OCI-LY7 (cell line): ENCODE measurements around the gene FAM131C. TPM values are rescaled to one million over a fixed set of nuclear protein-coding genes. Genes with fewer than 3 reads are reported as not detected.

Experiments used
- BruUV-seq: library from RNA; stranded (reverse); fragments of 400-500 nt; replicated peaks from 2 replicates; lab custom pipeline; 2021; lab: Mats Ljungman, UMichigan
- CTCF ChIA-PET: fragments of 300-600 bp; sonication (Branson Sonifier 250); formaldehyde crosslinking; loops from one replicate; lab custom pipeline; 2022; ENCODE audit warnings: antibody characterized with exemption; ENCODE audit not compliant: unreplicated experiment; lab: Charles Lee
- POLR2A ChIA-PET: fragments of 300-600 bp; sonication (Branson Sonifier 250); formaldehyde crosslinking; loops from one replicate; lab custom pipeline; 2022; ENCODE audit warnings: antibody characterized with exemption; lab: Charles Lee
- DNase-seq: peaks from one replicate; pipeline ENCODE4 v3.0.0-alpha.2; 2015; ENCODE audit warnings: low spot score
- H2AFZ ChIP-seq: fragments of 200-600 bp; sonication (generic), shearing (Covaris generic); 2 replicates; pipeline ENCODE4 v1.6.1; 2014; ENCODE audit warnings: mild to moderate bottlenecking, antibody characterized with exemption, low read length, moderate library complexity
- H3K27ac ChIP-seq: fragments of 200-600 bp; sonication (generic); 2 replicates; pipeline ENCODE4 v1.5.1; 2014; ENCODE audit warnings: mixed run types, low read depth, mild to moderate bottlenecking, moderate library complexity, low read length, inconsistent platforms; ENCODE audit not compliant: poor library complexity, severe bottlenecking
- H3K36me3 ChIP-seq: fragments of 200-600 bp; sonication (generic); 2 replicates; pipeline ENCODE4 v1.6.1; 2014; ENCODE audit warnings: mild to moderate bottlenecking, antibody characterized with exemption, low read length, moderate library complexity, mixed read lengths; ENCODE audit not compliant: insufficient read depth
- H3K4me1 ChIP-seq: fragments of 200-600 bp; sonication (generic); 2 replicates; pipeline ENCODE4 v1.5.1; 2014; ENCODE audit warnings: mild to moderate bottlenecking, low read length; ENCODE audit not compliant: insufficient read depth, poor library complexity, severe bottlenecking
- H3K4me2 ChIP-seq: fragments of 200-600 bp; sonication (generic); 2 replicates; pipeline ENCODE4 v1.6.1; 2014; ENCODE audit warnings: mild to moderate bottlenecking, low read length
- H3K4me3 ChIP-seq: fragments of 200-600 bp; sonication (generic); 2 replicates; pipeline ENCODE4 v1.5.1; 2014; ENCODE audit warnings: mild to moderate bottlenecking, low read depth, low read length; ENCODE audit not compliant: poor library complexity, severe bottlenecking
- H3K79me2 ChIP-seq: fragments of 200-600 bp; sonication (generic); 2 replicates; pipeline ENCODE4 v1.6.1; 2016; ENCODE audit warnings: low read depth, mild to moderate bottlenecking, low read length, moderate library complexity, mixed read lengths; ENCODE audit not compliant: insufficient read depth
- H3K9me2 ChIP-seq: fragments of 200-600 bp; sonication (generic); 2 replicates; pipeline ENCODE4 v1.6.1; 2016; ENCODE audit warnings: mild to moderate bottlenecking, low read length, mixed read lengths; ENCODE audit not compliant: insufficient read depth
- H3K9me3 ChIP-seq: fragments of 200-600 bp; sonication (generic); 2 replicates; pipeline ENCODE4 v1.6.1; 2014; ENCODE audit warnings: mild to moderate bottlenecking, mixed run types, low read length, mixed read lengths
- H4K20me1 ChIP-seq: fragments of 200-600 bp; sonication (generic); 2 replicates; pipeline ENCODE4 v1.6.1; 2014; ENCODE audit warnings: mild to moderate bottlenecking, antibody characterized with exemption, low read length, moderate library complexity, mixed read lengths; ENCODE audit not compliant: insufficient read depth
- EZH2phosphoT487 ChIP-seq: fragments of 200-600 bp; sonication (generic); IDR thresholded peaks from 2 replicates; pipeline ENCODE4 v1.6.1; 2018; ENCODE audit warnings: low read depth, borderline replicate concordance, mild to moderate bottlenecking, mixed run types, antibody characterized with exemption, low read length, moderate library complexity, mixed read lengths
- intact Hi-C: fragments of 100-400 bp; cut with micrococcal nuclease; formaldehyde crosslinking; loops from one replicate; pipeline ENCODE4 v1.10.0; 2022; ENCODE audit not compliant: unreplicated experiment
- total RNA-seq, 2 experiments: library from RNA; depleted of rRNA in 1 of 2; stranded (reverse); fragments of >200 nt in 1 of 2; shearing (Covaris generic) in 1 of 2; gene quantifications; 2 replicates each; pipeline ENCODE4 v1.2.3, GENCODE V29; 2014 to 2022
- TF ChIP-seq, protein P1 (sequence below): fragments of 200-600 bp; sonication (generic); conservative IDR thresholded peaks from 2 replicates; pipeline ENCODE4 v1.5.1; 2014; ENCODE audit warnings: mild to moderate bottlenecking, antibody characterized with exemption, low read length, moderate library complexity, mixed read lengths

FAM131C gene
- total RNA-seq, 2 experiments from 2014 or later: not detected

DNA sequence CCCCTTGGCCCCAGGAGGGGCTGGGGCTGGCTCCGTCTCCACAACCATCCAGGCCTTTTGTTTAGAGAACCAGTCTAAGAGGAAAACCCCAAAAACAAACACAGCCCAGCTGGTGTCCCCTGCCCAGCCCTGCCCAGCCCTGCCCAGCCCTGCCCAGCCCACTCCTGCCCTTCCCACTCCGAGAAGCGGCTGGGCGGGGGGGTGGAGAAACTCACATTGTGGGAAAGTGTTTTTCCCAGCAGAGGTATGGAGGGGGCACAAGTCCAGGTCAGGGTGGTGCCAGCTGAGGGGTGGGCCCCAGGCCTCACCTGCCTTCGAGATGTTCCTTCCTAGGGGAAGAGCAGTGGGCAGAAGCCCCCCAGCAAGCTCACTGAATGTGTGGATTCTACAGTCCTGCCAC, 10.0 kb upstream of the FAM131C start:
- no TSS peak for BruUV-seq
- Histone ChIP-seq H3K36me3 (no peaks in the 10 kb centered on the region), H3K4me1 (peaks cover 5% of the 10 kb centered on the region), H3K9me2 (no peaks in the 10 kb centered on the region), H3K4me3 (no peak overlapping the region), H3K27ac (no peak overlapping the region), H3K9me3 (no peaks in the 10 kb centered on the region), H4K20me1 (no peaks in the 10 kb centered on the region), H3K79me2 (no peaks in the 10 kb centered on the region), H2AFZ (no peak overlapping the region), H3K4me2 (no peak overlapping the region)
- POLR2A ChIA-PET: interaction anchor here (0.6 kb wide), 1 partner anchor 76 kb away, joined by 3 read pairs; no protein-coding TSS in a partner anchor
- CTCF ChIA-PET: no interaction called here
- TF ChIP-seq, protein P1, sequence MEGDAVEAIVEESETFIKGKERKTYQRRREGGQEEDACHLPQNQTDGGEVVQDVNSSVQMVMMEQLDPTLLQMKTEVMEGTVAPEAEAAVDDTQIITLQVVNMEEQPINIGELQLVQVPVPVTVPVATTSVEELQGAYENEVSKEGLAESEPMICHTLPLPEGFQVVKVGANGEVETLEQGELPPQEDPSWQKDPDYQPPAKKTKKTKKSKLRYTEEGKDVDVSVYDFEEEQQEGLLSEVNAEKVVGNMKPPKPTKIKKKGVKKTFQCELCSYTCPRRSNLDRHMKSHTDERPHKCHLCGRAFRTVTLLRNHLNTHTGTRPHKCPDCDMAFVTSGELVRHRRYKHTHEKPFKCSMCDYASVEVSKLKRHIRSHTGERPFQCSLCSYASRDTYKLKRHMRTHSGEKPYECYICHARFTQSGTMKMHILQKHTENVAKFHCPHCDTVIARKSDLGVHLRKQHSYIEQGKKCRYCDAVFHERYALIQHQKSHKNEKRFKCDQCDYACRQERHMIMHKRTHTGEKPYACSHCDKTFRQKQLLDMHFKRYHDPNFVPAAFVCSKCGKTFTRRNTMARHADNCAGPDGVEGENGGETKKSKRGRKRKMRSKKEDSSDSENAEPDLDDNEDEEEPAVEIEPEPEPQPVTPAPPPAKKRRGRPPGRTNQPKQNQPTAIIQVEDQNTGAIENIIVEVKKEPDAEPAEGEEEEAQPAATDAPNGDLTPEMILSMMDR: no peak
- no peak for TF ChIP-seq EZH2phosphoT487
- intact Hi-C loops: no loop called here
- no peak for DNase-seq

DNA sequence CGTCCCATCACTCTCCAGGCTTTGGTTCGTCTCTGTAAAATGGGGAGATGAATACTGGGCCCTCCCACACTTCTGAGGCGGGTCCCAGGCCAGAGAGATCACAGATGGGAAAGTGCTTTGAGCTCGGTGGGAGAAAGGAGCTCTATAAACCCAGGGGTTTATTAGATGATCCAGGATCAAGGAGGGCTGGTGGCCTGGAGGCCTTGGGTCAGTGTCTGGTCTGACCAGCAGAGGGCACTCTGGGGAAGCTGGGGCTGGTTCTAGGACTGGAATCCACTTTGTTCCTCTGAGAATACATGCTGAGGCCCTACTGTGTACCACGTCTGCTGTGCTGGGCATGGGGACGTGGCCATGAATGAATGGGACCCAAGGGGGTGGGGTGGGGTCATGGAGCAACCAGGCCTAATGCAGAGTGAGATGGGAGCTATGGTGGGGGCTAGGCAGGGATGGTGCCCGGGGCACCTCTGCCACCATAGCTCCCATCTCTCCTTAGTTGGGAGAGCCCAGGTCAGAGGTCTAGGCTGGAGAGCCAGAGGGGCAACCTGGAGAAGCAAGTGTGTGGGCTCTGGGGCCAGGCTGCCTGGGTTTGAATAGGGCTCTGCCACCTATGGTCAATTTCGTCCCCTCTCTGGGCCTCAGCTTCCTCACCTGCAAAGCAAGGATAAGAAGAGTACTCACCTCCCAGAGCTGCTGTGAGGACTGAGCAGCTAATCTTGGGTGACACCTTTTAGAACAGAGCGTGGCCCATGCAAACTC, 9.0 kb upstream of the FAM131C start:
- POLR2A ChIA-PET: no interaction called here
- DNase-seq: peak; percentile 66
- H3K4me2 ChIP-seq: no peak overlapping the region
- TF ChIP-seq EZH2phosphoT487: no peak
- TF ChIP-seq, protein P1: peak; percentile 94
- H3K79me2 ChIP-seq: no peaks in the 10 kb centered on the region
- CTCF ChIA-PET: interaction anchor here (0.5 to 0.9 kb wide), 5 partner anchors 42 to 287 kb away, joined by 3 to 8 read pairs (median 3); no protein-coding TSS in a partner anchor
- no peak overlapping the region for H3K27ac ChIP-seq
- intact Hi-C loops: no loop called here
- no peaks in the 10 kb centered on the region for H3K36me3 ChIP-seq
- no peak overlapping the region for H2AFZ ChIP-seq
- peaks cover 5% of the 10 kb centered on the region for H3K4me1 ChIP-seq
- H3K4me3 ChIP-seq: no peak overlapping the region
- no peaks in the 10 kb centered on the region for H3K9me3 ChIP-seq
- no peaks in the 10 kb centered on the region for H3K9me2 ChIP-seq
- no TSS peak for BruUV-seq
- no peaks in the 10 kb centered on the region for H4K20me1 ChIP-seq

DNA sequence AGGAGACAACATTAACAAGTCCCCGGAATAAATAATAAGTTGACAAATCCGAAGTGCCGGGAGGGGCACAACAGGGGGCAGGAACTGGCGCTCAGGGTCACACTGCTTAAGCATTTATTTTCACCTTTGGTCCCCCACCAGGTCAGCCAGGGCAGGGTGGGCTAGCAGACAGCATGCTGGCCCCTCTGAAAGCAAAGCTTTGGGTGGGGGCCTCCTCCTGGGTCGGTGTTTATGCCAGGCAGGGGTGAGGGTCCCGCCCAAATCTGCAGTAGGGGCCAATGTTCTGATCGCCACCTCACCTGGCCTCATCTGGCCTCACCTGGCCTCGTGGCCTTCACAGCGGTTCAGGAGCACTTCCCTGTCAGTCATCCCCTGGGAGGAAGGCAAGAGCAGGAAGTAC, 8.2 kb upstream of the FAM131C start:
- TF ChIP-seq EZH2phosphoT487: no peak
- TF ChIP-seq, protein P1: no peak
- H3K9me3 ChIP-seq: no peaks in the 10 kb centered on the region
- no peaks in the 10 kb centered on the region for H4K20me1 ChIP-seq
- no peak for DNase-seq
- CTCF ChIA-PET: interaction anchor here (0.6 kb wide), 1 partner anchor 118 kb away, joined by 3 read pairs; no protein-coding TSS in a partner anchor
- no peaks in the 10 kb centered on the region for H3K79me2 ChIP-seq
- H3K4me1 ChIP-seq: peaks cover 5% of the 10 kb centered on the region
- no peak overlapping the region for H3K27ac ChIP-seq
- no peak overlapping the region for H2AFZ ChIP-seq
- H3K4me2 ChIP-seq: no peak overlapping the region
- POLR2A ChIA-PET: no interaction called here
- intact Hi-C loops: no loop called here
- no peaks in the 10 kb centered on the region for H3K9me2 ChIP-seq
- no TSS peak for BruUV-seq
- H3K36me3 ChIP-seq: no peaks in the 10 kb centered on the region
- H3K4me3 ChIP-seq: no peak overlapping the region
